Vagina (tissue), 2 donors: ENCODE data around the gene FBL. TPM values are rescaled to one million over a fixed set of nuclear protein-coding genes. Genes with fewer than 3 reads are reported as not detected.

ENCODE experiments used
- DNase-seq, 2 donors: peaks; one replicate each; pipeline ENCODE4 v3.0.0-alpha.2; 2017; ENCODE audit errors: extremely low spot score in 2 of 2
- H3K27ac ChIP-seq: fragments of 200-600 bp; sonication (generic); one replicate; pipeline ENCODE4 v1.5.1; 2019
- H3K27me3 ChIP-seq: fragments of 200-600 bp; sonication (generic); one replicate; pipeline ENCODE4 v1.5.1; 2019
- H3K36me3 ChIP-seq, 2 donors: fragments of 200-600 bp; sonication (generic); one replicate each; pipeline ENCODE4 v1.5.1; 2017 to 2019
- H3K4me1 ChIP-seq: fragments of 200-600 bp; sonication (generic); one replicate; pipeline ENCODE4 v1.5.1; 2019
- H3K4me3 ChIP-seq, 2 donors: fragments of 200-600 bp; sonication (generic); 1 replicate in 1 of 2; 2 replicates in 1 of 2; pipeline ENCODE4 v1.5.1; 2016 to 2019
- H3K9me3 ChIP-seq: fragments of 200-600 bp; sonication (generic); one replicate; pipeline ENCODE4 v1.5.1; 2019
- CTCF ChIP-seq, 3 experiments: fragments of 450-650 bp in 2 of 3; fragments of 200-600 bp in 1 of 3; sonication (generic) in 1 of 3; IDR thresholded peaks; one replicate each; pipeline ENCODE4 v1.5.1; 2017 to 2019; ENCODE audit warnings: antibody characterized with exemption in 3 of 3, mild to moderate bottlenecking in 2 of 3, moderate library complexity in 2 of 3
- POLR2A ChIP-seq, 2 donors: fragments of 450-650 bp; IDR thresholded peaks; one replicate each; pipeline ENCODE4 v1.6.1; 2017; ENCODE audit warnings: antibody characterized with exemption in 2 of 2, mild to moderate bottlenecking in 2 of 2, moderate library complexity in 2 of 2
- POLR2AphosphoS5 ChIP-seq, 2 donors: sonication (generic); formaldehyde crosslinking; IDR thresholded peaks; one replicate each; pipeline ENCODE4 v1.9.0; 2017; ENCODE audit warnings: antibody characterized with exemption in 2 of 2, mild to moderate bottlenecking in 2 of 2, low read depth in 1 of 2; ENCODE audit not compliant: insufficient read depth in 1 of 2
- intact Hi-C: fragments of 100-400 bp; cut with DNase I; formaldehyde crosslinking; loops from one replicate; pipeline ENCODE4 v1.15.1; 2023
- total RNA-seq: library from RNA; depleted of rRNA; stranded (reverse); fragments of >200 nt; gene quantifications from one replicate; pipeline ENCODE4 v1.2.3, GENCODE V29; 2016

Gene FBL
- total RNA-seq, 1 donor from 2014 or later = 180 TPM

DNA sequence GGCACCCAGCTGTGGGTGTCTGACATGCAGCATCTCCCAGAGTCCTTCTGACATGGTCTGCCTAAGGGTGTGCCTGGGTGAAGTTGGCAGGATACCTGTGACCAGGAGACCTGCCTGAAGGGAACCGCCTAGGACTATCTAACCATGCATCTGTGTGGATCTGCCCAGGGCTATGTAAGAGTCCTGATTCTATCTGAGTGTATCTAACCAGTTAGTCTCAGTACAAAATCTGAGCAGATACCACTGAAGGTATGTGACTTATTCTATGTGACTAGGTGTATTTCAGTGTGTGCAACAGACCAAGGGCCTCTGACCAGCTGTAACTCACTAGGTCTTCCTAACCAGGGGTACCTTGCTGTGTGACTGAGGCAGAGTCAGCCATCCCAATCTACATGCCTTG lies 28.2 kb upstream of the FBL start:
- Histone ChIP-seq H3K4me1 (no peaks in the 10 kb centered on the region), H3K36me3 (no peaks in the 10 kb centered on the region), H3K4me3 (no peak overlapping the region), H3K27me3 (no peaks in the 10 kb centered on the region), H3K9me3 (no peaks in the 10 kb centered on the region), H3K27ac (no peak overlapping the region)
- no peak for DNase-seq
- intact Hi-C loops = no loop called here
- TF ChIP-seq POLR2AphosphoS5 (IDR thresholded peaks at IDR 0.05; ENCODE audit: insufficient read depth in 1 of 2, low read depth in 1 of 2) (no peak), POLR2A (IDR thresholded peaks at IDR 0.05) (no peak), CTCF (IDR thresholded peaks at IDR 0.05) (no peak)

- Histone ChIP-seq H3K4me1 (no peaks in the 10 kb centered on the region), H3K9me3 (no peaks in the 10 kb centered on the region), H3K4me3 (no peak overlapping the region), H3K27ac (no peak overlapping the region), H3K36me3 (no peaks in the 10 kb centered on the region), H3K27me3 (no peaks in the 10 kb centered on the region)
- intact Hi-C loops = no loop called here
- no peak for DNase-seq
- TF ChIP-seq POLR2A (IDR thresholded peaks at IDR 0.05) (no peak), POLR2AphosphoS5 (IDR thresholded peaks at IDR 0.05; ENCODE audit: insufficient read depth in 1 of 2, low read depth in 1 of 2) (no peak), CTCF (IDR thresholded peaks at IDR 0.05) (no peak)
These were observed 27.2 kb upstream of the FBL start for GRCh38 chr19:39873385-39873784.

DNA sequence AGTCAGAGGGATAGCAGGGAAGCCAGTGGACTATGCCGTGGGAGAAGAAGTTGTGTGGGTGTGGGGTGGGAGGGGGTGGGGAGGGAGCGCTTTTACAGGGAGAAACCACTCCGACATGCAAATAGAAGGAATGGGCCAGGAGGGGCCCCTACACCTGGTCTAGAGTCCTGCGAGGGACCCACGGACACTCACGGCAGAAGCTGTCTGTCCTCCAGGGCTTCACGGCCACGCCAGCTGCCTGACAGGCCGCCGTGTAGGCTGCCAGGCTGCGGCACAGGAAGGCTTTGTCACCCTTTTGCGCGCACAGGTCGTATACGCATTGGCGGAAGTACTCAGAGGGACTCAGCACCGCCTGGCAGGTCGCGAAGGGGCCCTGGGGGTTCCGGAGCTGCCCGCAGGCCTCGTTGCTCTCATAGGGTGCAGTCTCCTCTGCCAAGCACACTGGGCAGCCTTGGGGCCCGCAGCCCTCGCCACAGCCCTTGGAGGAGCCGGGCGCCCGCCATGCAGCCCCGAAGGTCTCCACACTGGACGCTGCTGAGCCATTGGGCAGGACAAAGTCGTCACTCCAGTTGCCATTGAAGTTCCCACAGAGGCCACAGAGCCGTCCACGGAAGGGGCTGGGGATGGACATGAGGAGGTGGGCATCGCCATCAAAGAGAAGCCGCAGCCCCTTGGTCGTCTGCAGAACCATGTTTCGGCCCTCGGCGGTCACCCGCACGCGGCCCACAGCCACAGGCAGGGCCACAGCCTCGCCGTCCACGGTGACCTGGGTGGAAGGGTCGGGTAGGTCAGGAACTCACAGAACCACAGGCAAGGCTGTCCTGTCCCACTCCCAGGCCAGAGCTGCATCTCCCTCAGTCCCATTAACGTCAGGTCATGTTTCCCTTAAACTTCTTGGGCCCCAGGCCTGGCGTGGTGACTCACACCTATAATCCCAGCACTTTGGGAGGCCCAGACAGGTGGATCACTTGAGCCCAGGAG lies 26.0 kb upstream of the FBL start:
- TF ChIP-seq POLR2A (IDR thresholded peaks at IDR 0.05) = no peak
- no peak for TF ChIP-seq CTCF (IDR thresholded peaks at IDR 0.05)
- no peak for TF ChIP-seq POLR2AphosphoS5 (IDR thresholded peaks at IDR 0.05; ENCODE audit: insufficient read depth in 1 of 2, low read depth in 1 of 2)
- Histone ChIP-seq H3K9me3 (no peaks in the 10 kb centered on the region), H3K4me3 (no peak overlapping the region), H3K36me3 (no peaks in the 10 kb centered on the region), H3K27me3 (no peaks in the 10 kb centered on the region), H3K4me1 (no peaks in the 10 kb centered on the region), H3K27ac (no peak overlapping the region)
- DNase-seq = no peak
- intact Hi-C loops = no loop called here

DNA sequence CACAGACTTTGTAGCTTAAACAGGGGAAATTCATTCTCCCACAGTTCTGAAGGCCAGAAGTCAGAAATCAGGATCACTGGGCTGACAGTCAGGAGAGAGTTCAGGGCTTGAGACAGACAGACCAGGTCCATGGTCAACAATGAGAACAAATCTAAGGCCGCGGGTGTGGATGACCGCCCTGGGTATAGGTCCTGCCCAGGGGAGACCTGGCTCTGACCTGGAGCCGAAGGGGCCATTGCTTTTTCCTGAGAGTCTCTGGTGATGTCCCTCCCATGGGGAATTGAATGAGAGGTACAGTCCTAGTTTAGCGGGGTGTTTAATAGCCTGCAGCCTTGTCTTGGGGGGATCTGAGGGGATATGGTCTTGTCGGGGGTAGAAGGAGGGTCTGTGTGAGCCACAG lies 25.2 kb upstream of the FBL start:
- intact Hi-C loops = no loop called here
- TF ChIP-seq CTCF (IDR thresholded peaks at IDR 0.05) (no peak), POLR2AphosphoS5 (IDR thresholded peaks at IDR 0.05; ENCODE audit: insufficient read depth in 1 of 2, low read depth in 1 of 2) (no peak), POLR2A (IDR thresholded peaks at IDR 0.05) (no peak)
- Histone ChIP-seq H3K4me1 (no peaks in the 10 kb centered on the region), H3K9me3 (no peaks in the 10 kb centered on the region), H3K27me3 (no peaks in the 10 kb centered on the region), H3K27ac (no peak overlapping the region), H3K36me3 (no peaks in the 10 kb centered on the region), H3K4me3 (no peak overlapping the region)
- DNase-seq = no peak
